GM12873 (cell line): ENCODE measurements around the gene PTPRU.

Experiments used
- CTCF ChIP-seq: IDR thresholded peaks from 2 replicates; pipeline ENCODE4 v1.5.1; 2012; ENCODE audit warnings: low read depth, mild to moderate bottlenecking, moderate library complexity, low read length, control low read depth; ENCODE audit not compliant: insufficient read depth; ENCODE audit errors: missing control alignments

The PTPRU gene

DNA sequence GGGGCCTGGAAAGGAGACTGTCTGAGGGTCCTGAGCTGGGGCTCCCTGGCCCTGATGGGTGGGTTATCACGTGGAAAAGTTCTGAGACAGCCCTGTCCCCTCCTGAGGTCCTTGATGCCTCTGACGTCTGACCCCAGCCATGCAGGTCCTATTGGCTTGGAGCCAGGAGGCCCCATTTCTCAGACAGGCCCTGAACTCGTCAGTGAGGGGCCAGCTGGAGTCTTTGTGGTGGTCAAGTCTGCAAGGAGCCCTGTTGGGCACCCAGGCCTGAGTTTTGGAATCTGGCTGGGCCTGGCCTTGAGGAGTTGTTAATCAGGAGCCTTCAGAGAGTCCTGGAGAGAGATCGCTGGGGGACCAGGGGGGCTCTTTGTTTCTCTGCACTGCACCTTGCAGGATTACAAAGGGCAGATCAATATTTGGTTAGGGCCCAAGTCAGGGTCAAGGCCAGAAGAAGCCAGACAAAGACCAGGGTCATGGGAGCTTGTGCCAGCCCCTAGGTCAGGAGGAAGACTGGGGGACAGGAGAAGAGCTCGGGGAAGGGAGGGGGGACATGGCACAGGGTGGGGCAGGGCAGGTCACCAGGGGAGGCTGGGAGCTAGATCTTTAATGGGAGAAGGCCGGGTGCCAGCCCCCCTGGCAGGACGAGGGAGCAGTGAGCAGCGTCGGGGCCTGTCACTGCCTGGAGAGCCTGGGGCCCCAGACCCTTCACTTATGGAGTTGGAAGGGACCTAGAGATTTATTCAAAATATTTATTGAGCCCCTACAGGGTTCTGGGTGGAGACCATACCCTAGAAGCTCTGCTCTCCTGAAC is 83.2 kb downstream of the PTPRU start:
- TF ChIP-seq CTCF: no peak

- no peak for TF ChIP-seq CTCF
Measured at GRCh38 chr1:29320156-29320940, 84.0 kb downstream of the PTPRU start.

- no peak for TF ChIP-seq CTCF
Measured at GRCh38 chr1:29321176-29321575, 84.9 kb downstream of the PTPRU start.

GRCh38 chr1:29322147-29322694 is 85.9 kb downstream of the PTPRU start:
- no peak for TF ChIP-seq CTCF

DNA sequence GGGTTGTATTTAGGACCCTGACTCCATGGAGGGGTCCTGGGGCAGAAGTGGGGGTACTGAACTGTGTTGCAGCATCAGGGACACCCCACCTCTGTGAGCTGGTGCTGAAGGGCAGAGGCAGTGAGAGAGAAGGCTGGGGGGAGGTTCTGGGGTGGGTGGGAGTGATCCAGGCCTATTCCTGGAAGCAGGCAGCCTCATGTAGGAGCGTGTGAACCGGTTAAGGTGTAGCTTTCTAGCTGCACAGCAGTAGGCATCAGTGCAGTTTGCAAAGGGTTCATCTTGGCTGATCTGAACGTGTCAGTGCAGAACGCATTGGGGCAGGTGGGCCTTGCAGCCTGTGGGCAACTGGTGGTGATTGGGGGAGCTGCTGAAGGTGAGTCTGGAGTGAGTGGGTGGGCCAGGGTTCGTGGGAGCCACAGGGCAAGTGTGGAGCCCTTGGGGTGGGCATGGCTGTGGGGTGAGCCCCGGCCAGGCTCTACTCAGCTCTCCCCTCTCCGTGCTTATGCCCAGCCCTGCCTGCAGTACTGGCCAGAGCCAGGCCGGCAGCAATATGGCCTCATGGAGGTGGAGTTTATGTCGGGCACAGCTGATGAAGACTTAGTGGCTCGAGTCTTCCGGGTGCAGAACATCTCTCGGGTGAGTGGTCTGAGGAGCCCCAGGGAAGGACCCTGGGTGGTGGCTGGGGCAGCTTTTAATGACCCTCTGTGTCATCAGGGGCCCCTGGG is 86.7 kb downstream of the PTPRU start:
- TF ChIP-seq CTCF: no peak

GRCh38 chr1:29323636-29324035 is 87.3 kb downstream of the PTPRU start:
- TF ChIP-seq CTCF: no peak

- TF ChIP-seq CTCF: no peak
Measured at GRCh38 chr1:29324202-29324601, 87.9 kb downstream of the PTPRU start.
